Natural killer cell (primary cell): ENCODE measurements around the gene CCDC57. TPM values are rescaled to one million over a fixed set of nuclear protein-coding genes. Genes with fewer than 3 reads are reported as not detected.

Experiments
- ATAC-seq, 3 donors: fragments of 150-1000 bp in 2 of 3; fragments of 200-7000 bp in 1 of 3; cut with Tn5 transposase; 1 replicate in 1 of 3; 2 replicates in 2 of 3; pipeline ENCODE4 v1.10.0; 2021; ENCODE audit warnings: mild to moderate bottlenecking in 2 of 3, moderate library complexity in 2 of 3
- DNase-seq, 2 donors: peaks; one replicate each; pipeline versions ENCODE4 v3.0.0 to v3.0.0-alpha.2; 2013 to 2021; ENCODE audit warnings: mixed read lengths in 1 of 2
- H3K27ac ChIP-seq: one replicate; pipeline ENCODE4 v1.5.1; 2013; ENCODE audit warnings: mild to moderate bottlenecking, low read length
- H3K27me3 ChIP-seq: one replicate; pipeline ENCODE4 v1.6.1; 2013; ENCODE audit warnings: low read length; ENCODE audit not compliant: control insufficient read depth, insufficient read depth
- H3K36me3 ChIP-seq: one replicate; pipeline ENCODE4 v1.6.1; 2013; ENCODE audit warnings: low read length; ENCODE audit not compliant: control insufficient read depth, insufficient read depth
- H3K4me1 ChIP-seq: one replicate; pipeline ENCODE4 v1.6.1; 2013; ENCODE audit warnings: low read length; ENCODE audit not compliant: control insufficient read depth, insufficient read depth
- H3K4me3 ChIP-seq: one replicate; pipeline ENCODE4 v1.5.1; 2013; ENCODE audit warnings: low read length
- H3K9me3 ChIP-seq: one replicate; pipeline ENCODE4 v1.6.1; 2013; ENCODE audit warnings: low read length; ENCODE audit not compliant: control insufficient read depth, insufficient read depth
- H3K27ac Mint-ChIP-seq, 2 donors: one replicate each; pipeline ENCODE4 v1.8.0; 2022; ENCODE audit warnings: mild to moderate bottlenecking in 2 of 2, mixed read lengths in 2 of 2, moderate library complexity in 1 of 2
- H3K27me3 Mint-ChIP-seq, 2 donors: one replicate each; pipeline ENCODE4 v1.8.0; 2022; ENCODE audit warnings: low read depth in 2 of 2, mixed read lengths in 2 of 2
- H3K36me3 Mint-ChIP-seq: one replicate; pipeline ENCODE4 v1.8.0; 2022; ENCODE audit warnings: mixed read lengths
- H3K4me1 Mint-ChIP-seq, 2 donors: one replicate each; pipeline ENCODE4 v1.8.0; 2022; ENCODE audit warnings: mixed read lengths in 2 of 2
- H3K4me3 Mint-ChIP-seq: one replicate; pipeline ENCODE4 v1.8.0; 2022; ENCODE audit warnings: mild to moderate bottlenecking, moderate library complexity, mixed read lengths
- H3K9me3 Mint-ChIP-seq, 2 donors: one replicate each; pipeline ENCODE4 v1.8.0; 2022; ENCODE audit warnings: mixed read lengths in 2 of 2
- CTCF ChIP-seq: fragments of 200-600 bp; IDR thresholded peaks from one replicate; pipeline ENCODE4 v1.8.0; 2022; ENCODE audit warnings: antibody characterized with exemption
- WGBS: methylation state at CpG from one replicate; pipeline ENCODE4 v1.1.7; 2013; ENCODE audit warnings: missing lambda C conversion rate; ENCODE audit not compliant: insufficient coverage; 5-methylcytosine and 5-hydroxymethylcytosine counted together
- intact Hi-C: fragments of 100-400 bp; cut with micrococcal nuclease; formaldehyde crosslinking; loops from one replicate; pipeline ENCODE4 v1.14.2; 2022
- total RNA-seq, 4 donors: library from RNA; stranded (reverse); fragments of 120-200 nt in 1 of 4; gene quantifications; one replicate each; pipeline versions ENCODE4 v1.2.3 to v1.2.4, GENCODE V29; 2013 to 2022

CCDC57 gene
- total RNA-seq, 3 donors from 2014 or later (not counting 1 experiment from before 2014, with no cell fraction given) = 69.7 to 79.2 (median 75.1) TPM

DNA sequence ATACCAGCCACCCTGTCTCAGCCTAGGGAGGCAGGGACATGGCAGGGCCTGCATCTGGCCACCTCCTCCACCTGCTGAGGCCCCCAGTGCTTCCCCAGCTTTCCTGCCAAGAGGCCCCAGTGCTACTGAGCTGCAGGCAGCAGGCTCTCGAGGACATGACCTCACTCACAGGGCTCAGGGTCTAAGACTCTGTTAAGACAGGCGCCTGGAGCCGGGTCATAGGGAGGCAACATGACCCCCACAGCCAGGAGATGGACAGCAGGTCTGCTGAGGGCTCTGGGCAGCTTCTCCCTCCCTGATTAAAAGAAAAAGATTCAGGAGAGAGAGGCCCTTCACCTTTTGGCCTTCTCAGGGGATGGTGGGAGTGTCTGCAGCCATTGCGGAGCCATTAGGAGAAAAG, 91.4 kb downstream of the CCDC57 start:
- intact Hi-C loops = loop anchor here (10.0 kb wide), 1 partner anchor 1816 kb away; no protein-coding TSS in a partner anchor
- DNase-seq (no peak), ATAC-seq (no peak)
- H3K27ac Mint-ChIP-seq = no peak overlapping the region
- 93% methylated on average over 4 of the region's 4 CpGs for WGBS
- Histone ChIP-seq H3K4me3 (no peak overlapping the region), H3K27ac (no peak overlapping the region), H3K27me3 (no peaks in the 10 kb centered on the region), H3K9me3 (no peaks in the 10 kb centered on the region), H3K36me3 (peaks cover 2% of the 10 kb centered on the region), H3K4me1 (peaks cover 6% of the 10 kb centered on the region)
- peaks cover 0 to under 1% of the 10 kb centered on the region in 2 donors for H3K4me1 Mint-ChIP-seq
- no peaks in the 10 kb centered on the region for H3K36me3 Mint-ChIP-seq
- H3K4me3 Mint-ChIP-seq = no peak overlapping the region
- H3K9me3 Mint-ChIP-seq = no peaks in the 10 kb centered on the region
- no peak for TF ChIP-seq CTCF
- H3K27me3 Mint-ChIP-seq = no peaks in the 10 kb centered on the region

DNA sequence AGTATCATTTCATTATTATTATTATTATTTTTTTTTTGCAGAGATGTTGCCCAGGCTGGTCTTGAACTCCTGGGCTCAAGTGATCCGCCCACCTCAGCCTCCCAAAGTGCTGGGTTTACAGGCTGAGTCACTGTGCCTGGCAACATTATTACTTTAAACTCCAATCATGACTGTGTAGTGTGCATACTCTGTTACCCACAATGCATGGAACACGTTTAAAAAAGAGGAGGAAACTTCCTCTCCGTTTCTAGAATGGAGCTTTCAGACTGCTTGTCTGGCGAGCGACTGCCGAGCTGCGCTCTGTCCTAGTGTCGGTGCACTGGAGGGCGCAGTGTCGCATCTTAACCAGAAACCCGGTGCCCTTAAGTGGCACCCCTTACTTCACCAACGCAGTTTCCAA, 92.5 kb downstream of the CCDC57 start:
- Histone ChIP-seq H3K36me3 (peaks cover 2% of the 10 kb centered on the region), H3K4me3 (no peak overlapping the region), H3K27ac (no peak overlapping the region), H3K4me1 (no peaks in the 10 kb centered on the region), H3K9me3 (no peaks in the 10 kb centered on the region), H3K27me3 (no peaks in the 10 kb centered on the region)
- ATAC-seq (no peak), DNase-seq (peak in 1 of 2 donors; percentile 57)
- no peak overlapping the region for H3K27ac Mint-ChIP-seq
- WGBS = 62% methylated on average over 12 of the region's 12 CpGs
- no peak overlapping the region for H3K4me3 Mint-ChIP-seq
- intact Hi-C loops = loop anchor here (10.0 kb wide), 1 partner anchor 1815 kb away; no protein-coding TSS in a partner anchor
- no peaks in the 10 kb centered on the region for H3K36me3 Mint-ChIP-seq
- H3K4me1 Mint-ChIP-seq = no peaks in the 10 kb centered on the region
- no peak for TF ChIP-seq CTCF
- H3K9me3 Mint-ChIP-seq = no peaks in the 10 kb centered on the region
- no peaks in the 10 kb centered on the region for H3K27me3 Mint-ChIP-seq

DNA sequence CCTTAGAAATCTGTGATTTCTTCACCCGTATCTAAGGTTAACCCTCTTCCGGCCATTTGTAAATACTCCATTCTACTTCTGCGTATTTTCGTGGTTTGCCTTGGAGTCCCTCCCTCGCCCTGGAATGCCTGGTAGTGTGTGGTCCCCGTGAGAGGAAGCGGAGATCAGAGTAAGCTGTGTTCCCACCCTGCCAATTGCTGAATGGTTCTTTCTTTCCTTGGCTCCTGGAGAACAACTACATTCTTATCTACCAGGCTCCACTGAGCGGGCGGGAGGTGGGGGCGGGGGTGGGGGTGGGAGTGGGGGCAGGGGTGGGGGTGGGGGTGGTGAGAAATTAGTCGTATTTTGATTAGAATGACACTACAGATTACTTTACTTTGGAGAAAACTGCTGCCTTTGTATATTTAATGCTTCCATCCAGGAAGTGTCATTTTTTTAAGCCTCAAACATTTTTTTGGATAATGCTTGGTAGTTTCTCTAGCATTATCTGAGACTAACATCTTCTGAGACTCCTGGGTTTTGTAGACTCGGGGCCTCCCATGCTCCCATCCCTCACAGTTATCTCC, 93.7 kb downstream of the CCDC57 start:
- no peak for DNase-seq

More for the DNA sequence above, 93.7 kb downstream of the CCDC57 start:
- Mint-ChIP-seq H3K4me3 (no peak overlapping the region), H3K9me3 (no peaks in the 10 kb centered on the region), H3K27me3 (no peaks in the 10 kb centered on the region), H3K27ac (no peak overlapping the region), H3K4me1 (no peaks in the 10 kb centered on the region), H3K36me3 (no peaks in the 10 kb centered on the region)
- H3K27ac ChIP-seq = no peak overlapping the region
- no peaks in the 10 kb centered on the region for H3K27me3 ChIP-seq
- H3K4me1 ChIP-seq = no peaks in the 10 kb centered on the region
- intact Hi-C loops = no loop called here
- WGBS = 96% methylated on average over 8 of the region's 12 CpGs
- no peaks in the 10 kb centered on the region for H3K36me3 ChIP-seq
- ATAC-seq = no peak
- no peak for TF ChIP-seq CTCF
- no peaks in the 10 kb centered on the region for H3K9me3 ChIP-seq
- H3K4me3 ChIP-seq = no peak overlapping the region
